Caki2 (cell line): Measurements from ENCODE around the gene CCNK. TPM values are rescaled to one million over a fixed set of nuclear protein-coding genes. Genes with fewer than 3 reads are reported as not detected.

ENCODE experiments used
- DNase-seq: peaks from one replicate; pipeline ENCODE4 v3.0.0-alpha.2; 2015; ENCODE audit warnings: low read depth
- in situ Hi-C: cut with HindIII; loops from 2 replicates; pipeline ENCODE4 v1.10.0; 2016; ENCODE audit warnings: low sequenced_read_pairs, low pct_unique_long_range_greater_than_20kb, mixed read lengths
- total RNA-seq: library from RNA; depleted of rRNA; stranded (reverse); fragments of >200 nt; shearing (Covaris generic); gene quantifications from 2 replicates; pipeline ENCODE4 v1.2.3, GENCODE V29; 2014; ENCODE audit warnings: low replicate concordance

The CCNK gene
- total RNA-seq, 1 experiment from 2014 or later, result 18.0 TPM

- in situ Hi-C loops, result no loop called here
- DNase-seq, result no peak
Measured at GRCh38 chr14:99497341-99497740, 16.1 kb downstream of the CCNK start.

- in situ Hi-C loops, result no loop called here
- no peak for DNase-seq
Measured at GRCh38 chr14:99497894-99498293, 16.7 kb downstream of the CCNK start.

- in situ Hi-C loops, result no loop called here
- no peak for DNase-seq
Measured at GRCh38 chr14:99502989-99503421, 21.8 kb downstream of the CCNK start.

GRCh38 chr14:99503848-99504453, 22.7 kb downstream of the CCNK start:
- in situ Hi-C loops, result no loop called here
- no peak for DNase-seq

- DNase-seq, result no peak
- in situ Hi-C loops, result no loop called here
Measured at GRCh38 chr14:99505089-99505488, 23.9 kb downstream of the CCNK start.

GRCh38 chr14:99506276-99506675, 25.1 kb downstream of the CCNK start:
- no peak for DNase-seq
- in situ Hi-C loops, result no loop called here

- DNase-seq, result no peak
- in situ Hi-C loops, result no loop called here
Measured at GRCh38 chr14:99507860-99508640, 26.8 kb downstream of the CCNK start.

- in situ Hi-C loops, result no loop called here
- DNase-seq, result no peak
Measured at GRCh38 chr14:99508896-99509629, 27.9 kb downstream of the CCNK start.

GRCh38 chr14:99509871-99510555, 28.8 kb downstream of the CCNK start:
- in situ Hi-C loops, result no loop called here
- no peak for DNase-seq

GRCh38 chr14:99510556-99511139, 29.4 kb downstream of the CCNK start:
- DNase-seq, result no peak
- in situ Hi-C loops, result no loop called here

GRCh38 chr14:99511421-99512109, 30.4 kb downstream of the CCNK start:
- DNase-seq, result no peak
- in situ Hi-C loops, result no loop called here

- in situ Hi-C loops, result no loop called here
Measured at GRCh38 chr14:99512110-99512449, 30.9 kb downstream of the CCNK start.

GRCh38 chr14:99512571-99513182, 31.5 kb downstream of the CCNK start:
- in situ Hi-C loops, result no loop called here
- DNase-seq, result no peak

More at GRCh38 chr14:99512110-99512449, 30.9 kb downstream of the CCNK start:
- no peak for DNase-seq

GRCh38 chr14:99513183-99513694, 32.0 kb downstream of the CCNK start:
- in situ Hi-C loops, result no loop called here

GRCh38 chr14:99513946-99514551, 32.8 kb downstream of the CCNK start:
- no peak for DNase-seq
- in situ Hi-C loops, result no loop called here

More at GRCh38 chr14:99513183-99513694, 32.0 kb downstream of the CCNK start:
- no peak for DNase-seq

GRCh38 chr14:99514552-99515300, 33.5 kb downstream of the CCNK start:
- in situ Hi-C loops, result no loop called here
- DNase-seq, result no peak
